Neural cell (in vitro differentiated cells): ENCODE results near the gene SS18. TPM values are rescaled to one million over a fixed set of nuclear protein-coding genes. Genes with fewer than 3 reads are reported as not detected.

Source experiments
- H2AFZ ChIP-seq: fragments of 200-600, 300-800 bp; sonication (generic), shearing (Covaris generic); 2 replicates; pipeline ENCODE4 v1.6.0; 2014; ENCODE audit warnings: low read depth, mild to moderate bottlenecking, antibody characterized with exemption, low read length, moderate library complexity
- H3F3A ChIP-seq: fragments of 200-600 bp; shearing (Covaris generic); 2 replicates; pipeline ENCODE4 v1.6.1; 2016; ENCODE audit warnings: mild to moderate bottlenecking, moderate library complexity, mixed read lengths, antibody characterized with exemption, low read length; ENCODE audit not compliant: insufficient read depth, poor library complexity, severe bottlenecking
- H3K27ac ChIP-seq: fragments of 200-600, 300-800 bp; sonication (generic), shearing (Covaris generic); 2 replicates; pipeline ENCODE4 v1.5.1; 2014; ENCODE audit warnings: mild to moderate bottlenecking, low read length, moderate library complexity
- H3K27me3 ChIP-seq: fragments of 300-800, 200-600 bp; sonication (generic), shearing (Covaris generic); 2 replicates; pipeline ENCODE4 v1.6.0; 2014; ENCODE audit warnings: mild to moderate bottlenecking, low read depth, low read length, moderate library complexity; ENCODE audit not compliant: insufficient read depth
- H3K36me3 ChIP-seq: fragments of 300-800, 200-600 bp; sonication (generic), shearing (Covaris generic); 2 replicates; pipeline ENCODE4 v1.5.1; 2014; ENCODE audit warnings: mild to moderate bottlenecking, antibody characterized with exemption, low read length, moderate library complexity; ENCODE audit not compliant: insufficient read depth
- H3K4me2 ChIP-seq: fragments of 300-800, 200-600 bp; sonication (generic), shearing (Covaris generic); 2 replicates; pipeline ENCODE4 v1.6.0; 2014; ENCODE audit warnings: mild to moderate bottlenecking, low read length
- H3K4me3 ChIP-seq: fragments of 300-800, 200-600 bp; sonication (generic), shearing (Covaris generic); 2 replicates; pipeline ENCODE4 v1.5.1; 2014; ENCODE audit warnings: mild to moderate bottlenecking, low read length, moderate library complexity
- H3K79me2 ChIP-seq: fragments of 200-600 bp; shearing (Covaris generic); replicated peaks from 2 replicates; pipeline ENCODE4 v1.6.0; 2014; ENCODE audit warnings: mild to moderate bottlenecking, low read length, moderate library complexity; ENCODE audit not compliant: insufficient read depth
- H3K9ac ChIP-seq: fragments of 300-800, 200-600 bp; sonication (generic), shearing (Covaris generic); 2 replicates; pipeline ENCODE4 v1.6.1; 2016; ENCODE audit warnings: mild to moderate bottlenecking, low read length, mixed read lengths
- H3K9me2 ChIP-seq: fragments of 200-600 bp; shearing (Covaris generic); 2 replicates; pipeline ENCODE4 v1.6.1; 2016; ENCODE audit warnings: mild to moderate bottlenecking, low read length, mixed read lengths; ENCODE audit not compliant: insufficient read depth
- H3K9me3 ChIP-seq: fragments of 200-600, 300-800 bp; sonication (generic), shearing (Covaris generic); 2 replicates; pipeline ENCODE4 v1.6.1; 2016; ENCODE audit warnings: mild to moderate bottlenecking, mixed run types, low read length, moderate library complexity, mixed read lengths
- H4K20me1 ChIP-seq: fragments of 200-600 bp; shearing (Covaris generic); 2 replicates; pipeline ENCODE4 v1.6.1; 2016; ENCODE audit warnings: mild to moderate bottlenecking, mixed run types; ENCODE audit not compliant: insufficient read depth
- CTCF ChIP-seq: fragments of 450-650 bp; IDR thresholded peaks from 2 replicates; pipeline ENCODE4 v1.5.1; 2014; ENCODE audit warnings: antibody characterized with exemption, mild to moderate bottlenecking, moderate library complexity; ENCODE audit not compliant: poor library complexity, severe bottlenecking
- EP300 ChIP-seq: fragments of 450-650 bp; conservative IDR thresholded peaks from 2 replicates; pipeline ENCODE4 v1.6.1; 2014; ENCODE audit warnings: antibody characterized with exemption, mild to moderate bottlenecking, moderate library complexity; ENCODE audit not compliant: poor library complexity, severe bottlenecking
- EZH2 ChIP-seq: fragments of 200-600, 300-800 bp; shearing (Covaris generic), sonication (generic); IDR thresholded peaks from 2 replicates; pipeline ENCODE4 v1.6.1; 2014; ENCODE audit warnings: antibody characterized with exemption, low read length, borderline replicate concordance, mild to moderate bottlenecking; ENCODE audit not compliant: insufficient read depth, poor library complexity, severe bottlenecking
- MXI1 ChIP-seq: fragments of 450-650 bp; conservative IDR thresholded peaks from 2 replicates; pipeline ENCODE4 v1.6.1; 2014; ENCODE audit warnings: antibody characterized with exemption, mild to moderate bottlenecking; ENCODE audit not compliant: poor library complexity, severe bottlenecking
- POLR2AphosphoS5 ChIP-seq: IDR thresholded peaks from 2 replicates; pipeline ENCODE4 v1.6.1; 2012
- RAD21 ChIP-seq: fragments of 450-650 bp; conservative IDR thresholded peaks from 2 replicates; pipeline ENCODE4 v1.6.1; 2014; ENCODE audit warnings: antibody characterized with exemption, mild to moderate bottlenecking, moderate library complexity
- REST ChIP-seq: IDR thresholded peaks from 2 replicates; pipeline ENCODE4 v1.6.1; 2012; ENCODE audit warnings: borderline replicate concordance
- SMC3 ChIP-seq: fragments of 450-650 bp; conservative IDR thresholded peaks from 2 replicates; pipeline ENCODE4 v1.6.1; 2014; ENCODE audit warnings: antibody characterized with exemption, mild to moderate bottlenecking, moderate library complexity; ENCODE audit not compliant: poor library complexity
- TAF1 ChIP-seq: IDR thresholded peaks from 2 replicates; pipeline ENCODE4 v1.6.1; 2012; ENCODE audit warnings: low read depth
- polyA plus RNA-seq: library from polyadenylated mRNA; depleted of rRNA; stranded (reverse); fragments of >200 nt; gene quantifications from 2 replicates; pipeline ENCODE4 v1.2.3, GENCODE V29; 2014

The SS18 gene
- polyA plus RNA-seq, 1 donor from 2014 or later, result 62.0 TPM

GRCh38 chr18:26134107-26134506, 43.7 kb upstream of the SS18 start:
- Histone ChIP-seq H2AFZ (no peak overlapping the region), H3K79me2 (no peaks in the 10 kb centered on the region), H3K27ac (no peak overlapping the region)

GRCh38 chr18:26133652-26134051, 43.2 kb upstream of the SS18 start, which contains the start of gene PSMA8:
Gene PSMA8 (plus strand): TSS chr18:26133869. CDS start chr18:26133966, 97 bp downstream.
- H3K9ac ChIP-seq, result no peak within 1 kb of the TSS
- no peaks in the 10 kb centered on the region for H3F3A ChIP-seq
- no peaks in the 10 kb centered on the region for H4K20me1 ChIP-seq
- no peaks in the 10 kb centered on the region for H3K9me3 ChIP-seq
- H3K4me3 ChIP-seq, result no peak within 1 kb of the TSS
- no peaks in the 10 kb centered on the region for H3K27me3 ChIP-seq
- H2AFZ ChIP-seq, result no peak within 1 kb of the TSS
- H3K9me2 ChIP-seq, result no peaks in the 10 kb centered on the region
- H3K79me2 ChIP-seq, result no peaks in the 10 kb centered on the region
- no peak within 1 kb of the TSS for H3K4me2 ChIP-seq
- no peaks in the 10 kb centered on the region for H3K36me3 ChIP-seq
- no peak within 1 kb of the TSS for H3K27ac ChIP-seq
- TF ChIP-seq RAD21 (no peak), EP300 (no peak), REST (no peak), TAF1 (no peak), POLR2AphosphoS5 (no peak), EZH2 (no peak), SMC3 (no peak), MXI1 (no peak)

More at GRCh38 chr18:26134107-26134506, 43.7 kb upstream of the SS18 start:
- no peaks in the 10 kb centered on the region for H3K9me3 ChIP-seq
- no peaks in the 10 kb centered on the region for H3K9me2 ChIP-seq
- H3K4me2 ChIP-seq, result no peak overlapping the region
- no peaks in the 10 kb centered on the region for H4K20me1 ChIP-seq
- H3K27me3 ChIP-seq, result no peaks in the 10 kb centered on the region
- no peaks in the 10 kb centered on the region for H3K36me3 ChIP-seq
- no peaks in the 10 kb centered on the region for H3F3A ChIP-seq
- H3K9ac ChIP-seq, result no peak overlapping the region
- TF ChIP-seq SMC3 (no peak), RAD21 (no peak), TAF1 (no peak), CTCF (no peak), MXI1 (no peak), EZH2 (no peak), EP300 (no peak), POLR2AphosphoS5 (no peak), REST (no peak)
- H3K4me3 ChIP-seq, result no peak overlapping the region
